ENCODE data around the gene TMEM141. TPM values are rescaled to one million over a fixed set of nuclear protein-coding genes. Genes with fewer than 3 reads are reported as not detected.
A peak's percentile ranks its signal among the peaks of the same experiment; 100 is the strongest.
"Not testable (repeated sequence)": the region's sequence is repeated elsewhere in the genome, so short reads cannot be mapped to it uniquely, and the experiment has no call there.

The TMEM141 gene
- total RNA-seq, 1 donor from 2014 or later, result 75.9 TPM

DNA sequence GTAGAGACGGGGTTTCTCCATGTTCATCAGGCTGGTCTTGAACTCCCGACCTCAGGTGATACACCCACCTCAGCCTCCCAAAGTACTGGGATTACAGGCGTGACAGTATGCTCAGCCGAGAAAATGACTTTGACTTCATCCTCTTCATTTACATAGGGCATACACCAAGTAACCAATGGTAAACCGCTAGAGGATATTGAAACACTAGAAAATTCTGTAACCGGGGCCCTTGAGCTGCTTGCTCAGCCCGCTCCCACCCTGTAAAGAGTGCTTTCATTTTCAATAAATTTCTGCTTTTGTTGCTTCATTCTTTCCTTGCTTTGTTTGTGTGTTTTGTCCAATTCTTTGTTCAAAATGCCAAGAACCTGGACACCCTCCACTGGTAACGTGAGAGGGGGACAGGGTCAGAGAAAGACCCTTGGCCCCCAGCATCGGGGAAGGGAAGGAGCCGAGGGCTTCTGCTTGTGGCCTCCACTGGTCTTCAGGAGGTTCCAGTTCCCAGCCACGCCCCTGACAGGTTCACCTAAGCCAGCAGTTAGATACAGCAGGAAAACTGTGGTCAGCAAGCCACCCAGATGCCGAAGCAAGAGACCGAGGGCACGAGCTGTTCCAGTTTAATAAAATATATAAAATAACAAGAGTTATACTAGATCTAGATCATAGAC, 25.3 kb upstream of the TMEM141 start:
- intact Hi-C loops (cut with DNase I); DNase-seq (ENCODE audit: missing footprints); ATAC-seq: not testable (repeated sequence)

DNA sequence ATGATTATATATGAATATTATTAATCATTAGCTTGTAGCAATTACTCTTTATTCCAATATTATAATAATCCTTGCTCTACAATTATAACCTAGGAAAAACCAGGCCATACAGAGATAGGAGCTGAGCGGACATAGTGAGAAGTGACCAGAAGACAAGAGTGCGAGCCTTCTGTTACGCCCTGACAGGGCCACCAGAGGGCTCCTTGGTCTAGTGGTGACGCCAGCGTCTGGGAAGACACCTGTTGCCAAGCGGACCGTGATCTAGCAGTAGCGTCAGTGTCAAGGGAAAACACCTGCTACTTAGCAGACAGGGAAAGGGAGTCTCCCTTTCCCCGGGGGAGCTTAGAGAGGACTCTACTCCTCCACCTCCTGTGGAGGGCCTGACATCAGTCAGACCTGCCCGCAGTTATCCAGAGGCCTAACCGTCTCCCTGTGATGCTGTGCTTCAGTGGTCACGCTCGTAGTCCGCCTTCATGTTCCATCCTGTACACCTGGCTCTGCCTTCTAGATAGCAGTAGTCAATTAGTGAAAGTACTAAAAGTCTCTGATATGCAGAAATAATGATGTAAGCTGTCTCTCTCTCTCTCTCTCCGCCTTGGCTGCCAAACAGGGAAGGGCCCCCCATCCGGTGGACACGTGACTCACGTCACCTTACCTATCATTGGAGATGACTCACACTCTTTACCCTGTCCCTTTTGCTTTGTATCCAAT, 24.6 kb upstream of the TMEM141 start:
- ATAC-seq; intact Hi-C loops (cut with DNase I): not testable (repeated sequence)
- DNase-seq (ENCODE audit: missing footprints), result peak; percentile 72

DNA sequence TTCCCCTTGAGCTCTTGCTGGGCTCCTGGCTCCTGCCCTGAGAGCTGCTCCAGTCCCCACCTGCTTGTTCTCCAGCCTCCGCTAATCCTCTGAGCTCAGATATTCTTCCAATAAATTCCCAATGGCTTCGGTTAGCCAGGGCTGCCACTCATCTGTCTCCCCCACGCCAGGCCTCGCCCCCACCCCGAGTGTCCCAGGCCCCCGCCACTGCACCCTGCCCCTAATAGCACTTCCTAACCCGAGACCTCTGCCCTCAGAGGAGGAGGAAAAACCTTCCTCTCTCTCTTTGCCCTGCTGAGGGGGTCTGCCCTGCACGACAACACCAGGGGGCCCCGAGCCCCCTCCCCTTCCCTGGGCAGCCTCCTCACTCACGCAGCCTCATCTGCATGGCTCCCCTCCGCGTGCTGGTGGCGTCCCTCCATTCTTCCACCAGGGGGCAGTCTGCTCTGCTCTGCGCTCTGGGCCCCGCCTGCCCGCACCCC, 21.4 kb upstream of the TMEM141 start:
- intact Hi-C loops (cut with DNase I), result no loop called here
- peak; percentile 47 for ATAC-seq
- no peak for DNase-seq (ENCODE audit: missing footprints)

DNA sequence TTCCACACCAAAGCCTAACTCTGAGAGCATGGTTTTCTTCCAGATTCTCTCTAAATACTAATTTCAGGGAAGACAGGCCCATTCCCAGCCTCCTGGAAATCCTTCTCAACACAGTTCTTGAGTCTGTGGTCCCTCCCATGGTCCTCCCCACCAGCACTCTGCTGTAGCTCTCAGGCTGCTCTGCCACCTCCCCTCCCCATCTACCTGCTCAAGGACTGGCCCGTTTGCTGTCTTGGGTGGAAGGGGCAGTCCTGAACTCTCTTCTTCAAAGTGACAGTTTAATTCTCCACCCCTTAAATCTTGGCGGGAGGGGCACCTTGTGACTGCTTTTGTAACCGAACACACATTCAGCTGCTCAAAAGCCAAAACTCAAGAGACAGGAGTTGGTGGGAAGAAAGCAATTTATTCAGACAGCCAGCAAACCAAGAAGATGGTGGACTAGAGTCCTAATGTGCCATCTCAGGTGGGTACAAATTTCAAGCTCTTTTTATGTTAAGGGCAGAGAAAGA, 19.2 kb upstream of the TMEM141 start:
- DNase-seq (ENCODE audit: missing footprints) (no peak), ATAC-seq (no peak)
- intact Hi-C loops (cut with DNase I), result no loop called here

DNA sequence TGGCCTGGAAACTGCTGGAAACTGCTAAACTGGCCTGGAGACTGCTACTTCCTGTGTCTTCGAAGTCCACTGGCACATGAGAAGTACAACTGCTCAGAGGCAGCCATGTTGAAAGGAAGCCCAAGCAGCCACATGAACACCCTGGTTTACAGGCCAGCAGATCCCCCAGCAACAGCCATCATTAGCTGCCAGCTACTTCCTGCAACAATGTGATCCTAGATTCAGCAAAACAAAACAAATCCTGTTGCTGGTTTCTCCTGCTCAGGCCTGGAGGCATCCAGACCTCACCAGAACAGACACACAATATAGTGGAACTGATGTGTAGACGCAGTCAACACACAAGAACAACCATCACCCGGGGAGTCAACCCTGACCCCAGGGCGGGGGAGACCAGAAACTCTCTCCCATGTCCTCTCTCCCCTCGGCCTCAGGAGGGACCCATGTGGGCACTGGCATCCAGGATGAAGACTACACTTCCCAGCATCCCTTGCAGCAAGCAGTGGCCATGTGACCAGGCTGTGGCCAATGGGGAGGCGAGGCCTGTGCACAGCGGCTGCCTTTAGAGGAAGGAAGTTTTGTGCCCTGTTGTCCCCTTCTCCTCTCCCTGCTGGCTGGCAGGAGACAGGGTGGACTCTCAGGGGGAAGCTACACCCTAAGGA, 17.6 kb upstream of the TMEM141 start:
- ATAC-seq (peak; percentile 48), DNase-seq (ENCODE audit: missing footprints) (peak; percentile 77)
- intact Hi-C loops (cut with DNase I), result no loop called here

DNA sequence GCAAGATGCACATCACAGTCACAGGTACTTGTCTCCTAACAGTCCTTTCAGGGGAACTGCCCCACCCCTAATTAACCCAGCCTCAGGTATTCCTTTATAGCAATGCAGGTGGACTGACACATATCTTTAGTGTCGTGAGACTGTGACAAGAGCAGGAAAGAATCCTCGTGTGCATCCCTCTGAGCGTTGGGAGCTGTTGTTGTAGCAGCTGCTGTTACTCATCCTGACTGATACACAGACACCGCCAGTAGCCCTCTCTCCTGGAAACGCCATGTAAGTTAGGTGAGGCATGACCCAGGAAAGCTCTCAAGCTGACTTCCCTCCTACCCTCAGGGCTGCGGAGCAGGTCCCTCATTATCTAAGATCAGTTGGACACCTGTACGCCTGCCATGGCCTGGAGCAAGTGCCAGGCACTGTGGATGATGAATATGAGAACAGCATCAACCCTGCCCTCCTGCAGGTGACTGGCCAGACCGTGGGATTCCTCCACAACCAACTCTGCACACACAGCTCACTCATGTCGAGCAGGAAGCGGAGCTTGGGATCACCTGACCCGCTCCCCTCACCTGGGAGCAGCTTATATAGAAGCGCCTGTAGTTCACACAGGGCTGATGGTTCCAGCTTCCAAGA, 16.6 kb upstream of the TMEM141 start:
- intact Hi-C loops (cut with DNase I), result no loop called here
- DNase-seq (ENCODE audit: missing footprints) (no peak), ATAC-seq (no peak)

DNA sequence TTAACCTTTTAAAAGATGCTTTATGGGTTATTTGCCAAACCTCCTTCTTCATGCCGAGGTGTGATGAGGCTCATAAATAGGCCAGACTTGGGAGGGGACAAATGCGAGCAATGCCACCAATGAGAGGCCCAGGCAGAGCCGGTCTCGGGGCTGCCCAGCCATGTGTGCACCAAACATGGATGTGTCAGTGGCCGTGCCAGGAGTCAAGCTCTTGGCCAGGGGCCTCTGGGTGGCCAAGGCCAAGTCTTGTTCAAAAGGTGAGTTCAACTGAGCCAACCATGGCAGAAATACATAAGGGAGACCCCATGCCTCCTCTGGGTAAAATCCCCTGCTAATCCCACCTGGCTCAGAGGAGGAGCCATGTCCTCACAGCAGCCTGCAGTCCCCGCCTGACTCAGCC, 16.0 kb upstream of the TMEM141 start:
- DNase-seq (ENCODE audit: missing footprints) (no peak), ATAC-seq (no peak)
- intact Hi-C loops (cut with DNase I), result no loop called here

DNA sequence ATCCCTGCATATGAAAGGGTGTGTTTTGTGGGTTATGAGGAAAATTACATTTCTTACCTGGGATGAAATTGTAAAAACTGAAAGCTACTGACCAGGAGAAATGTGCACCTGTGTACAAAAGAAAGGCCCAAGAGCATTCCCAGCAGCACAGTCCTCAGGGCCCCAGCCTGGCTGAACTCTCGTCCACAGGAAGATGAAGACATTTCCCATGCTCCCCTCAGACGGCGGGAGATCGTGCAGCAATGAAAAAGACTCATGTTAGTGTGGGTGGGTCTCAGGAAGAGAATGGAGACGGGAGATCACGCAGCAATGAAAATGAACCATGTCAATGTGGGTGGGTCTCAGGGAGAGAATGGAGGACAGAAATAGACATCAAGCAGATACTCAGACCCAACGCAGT, 14.2 kb upstream of the TMEM141 start:
- no peak for DNase-seq (ENCODE audit: missing footprints)
- intact Hi-C loops (cut with DNase I), result no loop called here
- ATAC-seq, result no peak

DNA sequence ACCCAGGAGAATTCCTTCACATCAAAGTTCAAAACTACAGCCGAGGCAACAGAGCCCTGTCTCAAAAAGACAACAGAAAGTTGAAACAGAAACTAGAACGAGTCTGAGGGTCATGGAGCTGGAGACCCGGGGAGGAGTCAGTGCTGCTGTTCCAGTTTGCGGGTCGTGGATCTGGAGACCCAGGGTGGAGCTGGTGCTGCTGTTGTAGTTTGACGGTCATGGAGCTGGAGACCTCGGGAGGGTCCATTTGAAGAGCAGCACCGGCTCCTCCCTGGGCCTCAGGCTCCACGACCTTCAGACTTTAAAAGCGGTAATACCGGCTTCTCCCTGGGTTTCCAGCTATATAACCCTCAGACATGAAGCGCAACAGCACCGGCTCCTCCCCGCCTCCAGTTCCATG, 13.8 kb upstream of the TMEM141 start:
- ATAC-seq (no peak), DNase-seq (ENCODE audit: missing footprints) (no peak)
- intact Hi-C loops (cut with DNase I), result no loop called here

DNA sequence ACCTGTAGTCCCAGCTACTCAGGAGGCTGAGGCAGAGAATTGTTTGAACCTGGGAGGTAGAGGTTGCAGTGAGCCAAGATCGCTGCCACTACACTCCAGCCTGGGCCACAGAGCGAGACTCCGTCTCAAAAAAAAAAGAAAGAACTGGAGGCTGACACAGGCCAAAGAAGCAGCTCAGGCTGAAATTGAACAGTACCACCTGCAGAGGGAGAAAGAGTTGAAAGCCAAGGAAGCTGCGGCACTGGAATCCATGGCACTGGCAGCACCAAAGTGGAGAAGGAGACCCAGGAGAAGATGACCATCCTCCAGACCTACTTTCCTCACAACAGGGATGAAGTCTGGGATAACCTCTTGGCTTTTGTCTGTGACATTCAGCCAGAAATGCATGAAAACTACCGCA, 11.3 kb upstream of the TMEM141 start:
- no peak for ATAC-seq
- no peak for DNase-seq (ENCODE audit: missing footprints)
- intact Hi-C loops (cut with DNase I), result loop anchor here (10.0 kb wide), 1 partner anchor 285 kb away; no protein-coding TSS in a partner anchor

DNA sequence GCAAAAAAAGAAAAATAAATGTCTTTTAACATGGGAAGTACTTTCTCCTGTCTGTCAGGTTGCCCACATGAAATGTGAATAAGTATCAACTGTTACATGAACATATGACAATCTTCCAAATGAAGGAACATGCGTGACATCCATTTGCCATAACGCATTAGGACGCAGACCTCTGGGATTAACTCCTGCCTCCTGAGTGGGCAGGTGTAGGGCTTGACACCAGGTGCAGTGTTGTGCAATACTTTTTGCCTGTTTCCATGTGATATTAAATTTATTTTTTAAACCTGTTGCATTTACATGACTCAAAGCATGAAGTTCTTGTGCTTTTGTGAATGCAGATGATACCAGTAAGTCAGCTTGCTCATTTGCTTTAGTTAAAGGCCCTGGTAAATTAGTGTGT, 8.7 kb upstream of the TMEM141 start:
- DNase-seq (ENCODE audit: missing footprints) (no peak), ATAC-seq (no peak)
- intact Hi-C loops (cut with DNase I), result loop anchor here (10.0 kb wide), 1 partner anchor 282 kb away; no protein-coding TSS in a partner anchor

DNA sequence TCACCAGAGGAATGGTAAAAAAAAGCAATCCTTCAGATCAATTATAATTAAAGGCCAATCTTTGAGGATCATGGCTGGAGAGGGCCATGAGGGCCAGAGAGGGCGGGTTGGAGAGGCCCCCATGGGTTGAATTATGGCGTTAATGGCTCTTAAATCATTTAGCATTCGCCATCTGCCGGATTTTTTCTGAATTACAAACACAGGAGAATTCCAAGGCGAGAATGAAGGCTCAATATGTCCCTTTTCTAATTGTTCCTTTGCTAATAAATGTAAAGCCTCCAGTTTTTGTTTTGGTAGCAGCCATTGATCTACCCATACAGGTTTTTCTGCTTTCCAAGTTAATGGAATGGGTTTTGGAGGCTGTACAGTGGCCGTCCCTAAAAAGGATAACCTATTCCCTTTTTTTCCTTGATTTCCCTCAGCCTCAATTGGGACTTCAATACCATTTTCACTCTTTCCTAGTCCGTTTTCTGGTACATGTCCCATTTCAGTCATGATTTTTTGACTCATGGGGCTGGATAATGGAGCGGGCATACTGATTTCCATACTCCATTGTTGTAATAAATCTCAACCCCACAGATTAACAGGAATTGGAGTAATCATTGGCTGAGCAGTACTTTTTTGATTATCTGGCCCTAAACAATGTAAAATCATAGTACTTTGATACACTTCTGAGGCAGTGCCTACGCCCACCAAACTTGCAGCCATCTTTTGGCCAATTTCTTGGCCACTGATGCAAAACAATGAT, 6.7 kb upstream of the TMEM141 start:
- intact Hi-C loops (cut with DNase I), result loop anchor here (10.0 kb wide), 1 partner anchor 280 kb away; no protein-coding TSS in a partner anchor

DNA sequence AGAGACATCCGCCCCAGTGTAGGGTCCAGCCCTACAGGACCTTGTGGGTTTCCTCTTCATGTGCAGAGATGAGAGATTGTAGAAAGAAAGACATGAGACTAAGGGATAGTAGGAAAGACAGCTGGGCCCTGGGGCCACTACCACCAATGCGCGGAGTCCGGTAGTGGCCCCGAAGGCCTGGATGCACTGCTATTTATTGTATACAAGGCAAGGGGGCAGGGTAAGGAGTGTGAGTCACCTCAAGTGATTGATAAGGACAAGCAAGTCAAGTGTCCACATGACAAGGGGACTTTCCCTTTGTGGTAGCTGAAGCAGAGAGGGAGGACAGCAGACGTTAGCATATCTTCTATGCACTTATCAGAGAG, 6.2 kb upstream of the TMEM141 start:
- no peak for DNase-seq (ENCODE audit: missing footprints)
- intact Hi-C loops (cut with DNase I), result loop anchor here (10.0 kb wide), 1 partner anchor 280 kb away; no protein-coding TSS in a partner anchor
- no peak for ATAC-seq

More for the DNA sequence above, 6.7 kb upstream of the TMEM141 start:
- no peak for ATAC-seq
- DNase-seq (ENCODE audit: missing footprints), result no peak

DNA sequence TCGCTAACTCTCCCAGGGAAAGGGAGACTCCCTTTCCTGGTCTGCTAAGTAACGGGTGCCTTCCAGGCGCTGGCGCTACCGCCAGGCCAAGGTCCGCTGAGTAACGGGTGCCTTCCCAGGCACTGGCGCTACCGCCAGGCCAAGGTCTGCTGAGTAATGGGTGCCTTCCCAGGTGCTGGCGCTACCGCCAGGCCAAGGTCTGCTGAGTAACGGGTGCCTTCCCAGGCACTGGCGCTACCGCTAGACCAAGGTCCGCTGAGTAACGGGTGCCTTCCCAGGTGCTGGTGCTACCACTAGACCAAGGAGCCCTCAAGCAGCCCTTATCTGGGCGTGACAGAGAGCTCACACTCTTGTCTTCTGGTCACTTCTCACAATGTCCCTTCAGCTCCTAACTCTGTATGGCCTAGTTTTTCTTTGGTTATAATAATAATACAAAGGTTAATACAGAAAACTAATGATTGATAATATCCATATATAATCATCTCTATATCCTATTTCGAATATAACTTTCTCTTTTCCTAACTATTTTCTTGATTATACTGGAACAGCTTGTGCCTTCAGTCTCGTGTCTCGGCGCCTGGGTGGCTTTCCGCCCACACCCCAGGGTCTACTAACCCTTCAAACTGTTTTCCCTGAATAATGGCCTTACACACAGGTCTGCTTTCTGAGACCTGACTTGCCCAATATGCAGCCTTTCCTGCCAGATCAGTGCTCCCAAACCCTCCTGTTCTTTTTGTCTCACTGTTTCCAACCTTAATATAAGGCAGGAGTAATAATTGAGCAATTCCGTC, 5.4 kb upstream of the TMEM141 start:
- not testable (repeated sequence) for DNase-seq (ENCODE audit: missing footprints); ATAC-seq
- intact Hi-C loops (cut with DNase I), result loop anchor here (2.0 to 10.0 kb wide), 2 partner anchors 249 to 279 kb away; no protein-coding TSS in a partner anchor

DNA sequence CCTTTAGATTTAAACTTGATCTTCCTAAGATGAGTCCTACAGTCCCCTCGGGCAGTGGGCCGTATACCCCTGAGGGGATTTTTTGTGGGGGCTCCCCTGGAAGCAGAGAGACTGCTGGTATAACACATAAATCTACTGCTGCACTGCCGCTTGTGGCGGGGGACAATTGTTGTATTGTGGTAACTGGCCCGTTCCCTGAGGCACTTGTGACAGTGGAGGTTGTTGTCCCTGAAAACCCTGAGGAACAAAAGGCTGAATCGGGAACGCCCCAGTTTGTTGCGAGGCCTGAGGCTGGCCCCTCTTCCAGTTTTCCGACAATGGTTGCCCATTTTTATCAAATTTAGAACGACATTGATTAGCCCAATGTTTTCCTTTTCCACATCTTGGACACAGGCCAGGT, 4.7 kb upstream of the TMEM141 start:
- ATAC-seq (no peak), DNase-seq (ENCODE audit: missing footprints) (no peak)
- intact Hi-C loops (cut with DNase I), result loop anchor here (2.0 to 10.0 kb wide), 2 partner anchors 248 to 278 kb away; no protein-coding TSS in a partner anchor

DNA sequence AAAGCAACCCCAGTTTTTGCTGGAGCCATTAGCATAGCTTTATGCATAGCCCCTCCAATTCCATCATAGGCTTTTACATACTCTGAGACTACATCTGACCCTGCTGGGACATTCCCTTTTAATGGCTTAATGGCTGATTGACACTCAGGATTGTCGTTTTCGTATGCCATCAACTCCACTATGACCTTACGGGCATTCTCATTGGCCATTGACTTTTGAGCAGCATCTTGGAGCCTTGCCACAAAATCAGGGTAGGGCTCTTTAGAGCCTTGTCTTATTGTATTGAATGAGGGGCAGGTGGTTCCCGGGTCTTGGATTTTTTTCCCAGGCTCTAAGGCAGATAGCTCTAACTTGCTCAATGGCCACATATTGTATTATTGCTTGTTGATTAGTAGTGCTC, 4.2 kb upstream of the TMEM141 start:
- intact Hi-C loops (cut with DNase I), result loop anchor here (2.0 to 10.0 kb wide), 2 partner anchors 248 to 278 kb away; no protein-coding TSS in a partner anchor
- not testable (repeated sequence) for ATAC-seq; DNase-seq (ENCODE audit: missing footprints)

DNA sequence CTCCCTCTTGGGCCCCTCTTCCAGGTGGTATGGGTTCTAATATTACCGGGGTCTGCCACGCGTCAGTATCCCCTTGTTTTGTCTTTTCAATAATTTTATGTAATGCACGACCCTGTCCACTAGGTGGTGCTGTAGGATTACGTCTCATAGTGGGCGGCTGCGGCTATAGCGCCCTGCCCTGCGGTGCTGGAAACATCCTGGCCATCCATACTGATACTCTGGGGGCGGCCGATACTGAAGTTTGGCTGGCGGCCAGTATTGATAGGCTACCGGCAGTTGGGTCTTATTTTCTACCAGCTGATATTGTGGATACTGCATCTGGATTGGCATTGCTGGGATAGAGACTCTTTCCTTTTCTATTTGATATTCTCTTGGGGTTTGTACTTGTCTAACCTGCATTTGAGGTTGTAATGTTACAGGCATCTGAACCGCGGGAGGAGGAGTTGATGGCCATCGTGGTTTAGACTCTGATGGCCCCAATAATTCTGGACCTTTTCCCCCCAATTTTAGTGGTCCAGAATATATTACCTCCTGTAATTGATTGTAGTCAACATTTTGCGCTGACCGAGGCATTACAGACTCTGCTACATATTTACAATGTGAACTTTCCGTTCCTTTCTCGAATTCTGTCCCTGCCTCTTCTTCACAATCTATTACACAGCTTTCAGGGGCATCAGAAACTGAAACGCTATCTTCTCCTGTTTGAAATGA, 3.3 kb upstream of the TMEM141 start:
- intact Hi-C loops (cut with DNase I), result loop anchor here (2.0 to 10.0 kb wide), 2 partner anchors 247 to 277 kb away; no protein-coding TSS in a partner anchor
- DNase-seq (ENCODE audit: missing footprints) (peak; percentile 86), ATAC-seq (no peak)

All from Right ventricle myocardium inferior (tissue), 1 donor.